ENCODE measurements around the gene COL6A1.
"Not testable (repeated sequence)": the region's sequence is repeated elsewhere in the genome, so short reads cannot be mapped to it uniquely, and the experiment has no call there.

COL6A1 gene

GRCh38 chr21:46005894-46006546 is 24.4 kb downstream of the COL6A1 start:
- not testable (repeated sequence) for DNase-seq (ENCODE audit: low read depth in 2 of 2)

GRCh38 chr21:46006547-46007491 is 25.2 kb downstream of the COL6A1 start:
- no peak for DNase-seq (ENCODE audit: low read depth in 2 of 2)

GRCh38 chr21:46007492-46007868 is 25.9 kb downstream of the COL6A1 start:
- no peak for DNase-seq (ENCODE audit: low read depth in 2 of 2)

- no peak for DNase-seq (ENCODE audit: low read depth in 2 of 2)
These were observed 27.5 kb downstream of the COL6A1 start for GRCh38 chr21:46008893-46009621.

GRCh38 chr21:46009951-46010705 is 28.6 kb downstream of the COL6A1 start:
- no peak for DNase-seq (ENCODE audit: low read depth in 2 of 2)

GRCh38 chr21:46011267-46011967 is 29.8 kb downstream of the COL6A1 start:
- no peak for DNase-seq (ENCODE audit: low read depth in 2 of 2)

GRCh38 chr21:46012154-46012553 is 30.6 kb downstream of the COL6A1 start:
- DNase-seq (ENCODE audit: low read depth in 2 of 2): no peak

- no peak for DNase-seq (ENCODE audit: low read depth in 2 of 2)
These were observed 33.3 kb downstream of the COL6A1 start for GRCh38 chr21:46014828-46015227.

- no peak for DNase-seq (ENCODE audit: low read depth in 2 of 2)
These were observed 35.6 kb downstream of the COL6A1 start for GRCh38 chr21:46017148-46017547.

GRCh38 chr21:46017695-46018094 is 36.1 kb downstream of the COL6A1 start:
- no peak for DNase-seq (ENCODE audit: low read depth in 2 of 2)

GRCh38 chr21:46018615-46019014 is 37.0 kb downstream of the COL6A1 start:
- no peak for DNase-seq (ENCODE audit: low read depth in 2 of 2)

- DNase-seq (ENCODE audit: low read depth in 2 of 2): no peak
These were observed 39.0 kb downstream of the COL6A1 start for GRCh38 chr21:46020581-46020980.

GRCh38 chr21:46021398-46021797 is 39.8 kb downstream of the COL6A1 start:
- no peak for DNase-seq (ENCODE audit: low read depth in 2 of 2)

GRCh38 chr21:46021978-46022544 is 40.5 kb downstream of the COL6A1 start:
- DNase-seq (ENCODE audit: low read depth in 2 of 2): no peak

GRCh38 chr21:46022551-46023525 is 41.3 kb downstream of the COL6A1 start:
- DNase-seq (ENCODE audit: low read depth in 2 of 2): no peak

- no peak for DNase-seq (ENCODE audit: low read depth in 2 of 2)
These were observed 42.0 kb downstream of the COL6A1 start for GRCh38 chr21:46023555-46023954.

- DNase-seq (ENCODE audit: low read depth in 2 of 2): no peak
These were observed 42.6 kb downstream of the COL6A1 start for GRCh38 chr21:46024141-46024540.

- no peak for DNase-seq (ENCODE audit: low read depth in 2 of 2)
These were observed 43.7 kb downstream of the COL6A1 start for GRCh38 chr21:46025113-46025770.
